Fibroblast of lung (primary cell): ENCODE results near the gene PNPLA7. TPM values are rescaled to one million over a fixed set of nuclear protein-coding genes. Genes with fewer than 3 reads are reported as not detected.
"Not testable (repeated sequence)": the region's sequence is repeated elsewhere in the genome, so short reads cannot be mapped to it uniquely, and the experiment has no call there.

Experiments used
- DNase-seq, 2 donors: peaks; one replicate each; pipeline versions ENCODE4 v3.0.0 to v3.0.0-alpha.2; 2010; ENCODE audit warnings: low read depth in 2 of 2
- H2AFZ ChIP-seq: 2 replicates; pipeline ENCODE4 v1.5.1; 2012; ENCODE audit warnings: low read length, control low read depth, inconsistent platforms
- H3K27ac ChIP-seq: 2 replicates; pipeline ENCODE4 v1.5.1; 2011; ENCODE audit warnings: low read length, control low read depth; ENCODE audit not compliant: insufficient read depth
- H3K27me3 ChIP-seq: 2 replicates; pipeline ENCODE4 v1.5.1; 2011; ENCODE audit warnings: mild to moderate bottlenecking, low read length; ENCODE audit not compliant: control insufficient read depth, insufficient read depth
- H3K36me3 ChIP-seq: 2 replicates; pipeline ENCODE4 v1.5.1; 2011; ENCODE audit warnings: low read length; ENCODE audit not compliant: control insufficient read depth, insufficient read depth
- H3K4me1 ChIP-seq: 2 replicates; pipeline ENCODE4 v1.5.1; 2011; ENCODE audit warnings: low read length; ENCODE audit not compliant: control insufficient read depth, insufficient read depth; ENCODE audit errors: extremely low read depth
- H3K4me2 ChIP-seq: 2 replicates; pipeline ENCODE4 v1.5.1; 2011; ENCODE audit warnings: low read length, control low read depth; ENCODE audit not compliant: insufficient read depth; ENCODE audit errors: extremely low read depth
- H3K4me3 ChIP-seq, 4 experiments: fragments of 200-600 bp in 1 of 4; sonication (generic) in 1 of 4; replicated peaks in 1 of 4; 2 replicates each; pipeline ENCODE4 v1.5.1; 2011 to 2016; ENCODE audit warnings: low read length in 4 of 4, low read depth in 3 of 4, mild to moderate bottlenecking in 3 of 4, control low read depth in 2 of 4, inconsistent platforms in 1 of 4, mixed read lengths in 1 of 4; ENCODE audit not compliant: insufficient read depth in 1 of 4; ENCODE audit errors: control extremely low read depth in 1 of 4
- H3K79me2 ChIP-seq: 2 replicates; pipeline ENCODE4 v1.5.1; 2012; ENCODE audit warnings: mild to moderate bottlenecking, low read length, inconsistent platforms; ENCODE audit not compliant: control insufficient read depth, insufficient read depth
- H3K9ac ChIP-seq: 2 replicates; pipeline ENCODE4 v1.5.1; 2011; ENCODE audit warnings: mild to moderate bottlenecking, low read length, control low read depth; ENCODE audit not compliant: insufficient read depth
- H3K9me3 ChIP-seq: 2 replicates; pipeline ENCODE4 v1.5.1; 2012; ENCODE audit warnings: low read depth, low read length; ENCODE audit not compliant: control insufficient read depth, insufficient read depth
- H4K20me1 ChIP-seq: 2 replicates; pipeline ENCODE4 v1.5.1; 2011; ENCODE audit warnings: low read length; ENCODE audit not compliant: control insufficient read depth, insufficient read depth; ENCODE audit errors: extremely low read depth
- CTCF ChIP-seq, 2 donors: IDR thresholded peaks in 1 of 2; conservative IDR thresholded peaks in 1 of 2; 1 replicate in 1 of 2; 2 replicates in 1 of 2; pipeline ENCODE4 v1.5.1; 2011 to 2012; ENCODE audit warnings: low read length in 2 of 2, control low read depth in 1 of 2, inconsistent platforms in 1 of 2, low read depth in 1 of 2, mild to moderate bottlenecking in 1 of 2
- EZH2 ChIP-seq: IDR thresholded peaks from 2 replicates; pipeline ENCODE4 v1.5.1; 2012; ENCODE audit warnings: low read length, control low read depth, mild to moderate bottlenecking; ENCODE audit errors: missing control alignments
- polyA plus RNA-seq, 2 donors: library from polyadenylated mRNA; depleted of rRNA in 1 of 2; stranded (reverse) in 1 of 2; unstranded in 1 of 2; fragments of >200 nt; gene quantifications; 2 replicates each; pipeline ENCODE4 v1.2.1, GENCODE V29; 2011 to 2012; ENCODE audit warnings: missing spikeins in 1 of 2
- total RNA-seq: library from RNA; depleted of rRNA; stranded (reverse); fragments of >200 nt; gene quantifications from 2 replicates; pipeline ENCODE4 v1.2.1, GENCODE V29; 2014

Gene PNPLA7
- total and polyA plus RNA-seq, 2 donors (not counting 1 experiment from before 2014, with no cell fraction given) = 0.23 to 3.0 TPM

- Histone ChIP-seq H3K27ac (no peak overlapping the region), H3K27me3 (no peaks in the 10 kb centered on the region), H4K20me1 (no peaks in the 10 kb centered on the region), H3K9ac (no peak overlapping the region), H3K4me1 (no peaks in the 10 kb centered on the region), H3K79me2 (no peaks in the 10 kb centered on the region), H2AFZ (no peak overlapping the region), H3K36me3 (no peaks in the 10 kb centered on the region), H3K4me2 (no peak overlapping the region), H3K4me3 (no peak overlapping the region), H3K9me3 (no peaks in the 10 kb centered on the region)
- TF ChIP-seq CTCF (conservative IDR thresholded peaks at IDR 0.05 in 1 of 2, IDR thresholded peaks at IDR 0.05 in 1 of 2; ENCODE audit: low read depth in 1 of 2, low read length in 2 of 2) (no peak), EZH2 (no peak)
- DNase-seq = no peak
Observed at GRCh38 chr9:137538058-137538457, 12.1 kb downstream of the PNPLA7 start.

GRCh38 chr9:137536594-137537131, 13.5 kb downstream of the PNPLA7 start:
- H3K4me3 ChIP-seq, H2AFZ ChIP-seq, H3K9ac ChIP-seq, H3K79me2 ChIP-seq, H3K9me3 ChIP-seq, H3K4me2 ChIP-seq, H3K4me1 ChIP-seq, H3K27ac ChIP-seq, H3K36me3 ChIP-seq, DNase-seq, H4K20me1 ChIP-seq, H3K27me3 ChIP-seq: not testable (repeated sequence)

GRCh38 chr9:137535120-137535428, 15.1 kb downstream of the PNPLA7 start:
- Histone ChIP-seq H3K4me1 (no peaks in the 10 kb centered on the region), H4K20me1 (no peaks in the 10 kb centered on the region), H3K4me3 (no peak overlapping the region), H3K27me3 (no peaks in the 10 kb centered on the region), H3K27ac (no peak overlapping the region), H3K9ac (no peak overlapping the region), H3K79me2 (no peaks in the 10 kb centered on the region), H3K36me3 (no peaks in the 10 kb centered on the region), H3K9me3 (no peaks in the 10 kb centered on the region), H3K4me2 (no peak overlapping the region), H2AFZ (no peak overlapping the region)
- TF ChIP-seq CTCF (conservative IDR thresholded peaks at IDR 0.05 in 1 of 2, IDR thresholded peaks at IDR 0.05 in 1 of 2; ENCODE audit: low read depth in 1 of 2, low read length in 2 of 2) = no peak
- no peak for TF ChIP-seq EZH2
- DNase-seq = no peak
